Muscle of leg (tissue), 16 donors: ENCODE data around the gene CDH24. TPM values are rescaled to one million over a fixed set of nuclear protein-coding genes. Genes with fewer than 3 reads are reported as not detected.

Experiments used
- DNase-seq: peaks from one replicate; pipeline ENCODE4 v3.0.0; 2013
- H3K27ac ChIP-seq: one replicate; pipeline ENCODE4 v1.5.1; 2013; ENCODE audit warnings: mild to moderate bottlenecking, low read length, control low read depth
- H3K27me3 ChIP-seq: one replicate; pipeline ENCODE4 v1.6.1; 2013; ENCODE audit warnings: low read length; ENCODE audit not compliant: control insufficient read depth, insufficient read depth
- H3K36me3 ChIP-seq: one replicate; pipeline ENCODE4 v1.6.1; 2013; ENCODE audit warnings: low read length; ENCODE audit not compliant: control insufficient read depth, insufficient read depth
- H3K4me1 ChIP-seq: one replicate; pipeline ENCODE4 v1.6.1; 2013; ENCODE audit warnings: low read length; ENCODE audit not compliant: control insufficient read depth, insufficient read depth
- H3K4me3 ChIP-seq: one replicate; pipeline ENCODE4 v1.5.1; 2013; ENCODE audit warnings: low read length, control low read depth
- H3K9me3 ChIP-seq: replicated peaks from 2 replicates; pipeline ENCODE4 v1.6.1; 2013; ENCODE audit warnings: low read depth, low read length; ENCODE audit not compliant: control insufficient read depth
- WGBS: methylation state at CpG from one replicate; pipeline ENCODE4 v1.1.5; 2013; ENCODE audit warnings: missing lambda C conversion rate; ENCODE audit not compliant: insufficient coverage; 5-methylcytosine and 5-hydroxymethylcytosine counted together
- long read RNA-seq, 11 donors: transcript quantifications; one replicate each; lab custom pipeline, GENCODE V29; 2026
- polyA plus RNA-seq, 8 donors: library from polyadenylated mRNA; unstranded; fragments of 120-200 nt; gene quantifications; one replicate each; pipeline versions ENCODE4 v1.2.1 to v1.2.3, GENCODE V29; 2013; ENCODE audit warnings: inconsistent platforms in 1 of 8, low replicate concordance in 1 of 8; ENCODE audit not compliant: insufficient read length in 8 of 8, insufficient read depth in 1 of 8
- total RNA-seq: library from RNA; stranded (reverse); fragments of 120-200 nt; gene quantifications from one replicate; pipeline ENCODE4 v1.2.4, GENCODE V29; 2013

Gene CDH24, protein sequence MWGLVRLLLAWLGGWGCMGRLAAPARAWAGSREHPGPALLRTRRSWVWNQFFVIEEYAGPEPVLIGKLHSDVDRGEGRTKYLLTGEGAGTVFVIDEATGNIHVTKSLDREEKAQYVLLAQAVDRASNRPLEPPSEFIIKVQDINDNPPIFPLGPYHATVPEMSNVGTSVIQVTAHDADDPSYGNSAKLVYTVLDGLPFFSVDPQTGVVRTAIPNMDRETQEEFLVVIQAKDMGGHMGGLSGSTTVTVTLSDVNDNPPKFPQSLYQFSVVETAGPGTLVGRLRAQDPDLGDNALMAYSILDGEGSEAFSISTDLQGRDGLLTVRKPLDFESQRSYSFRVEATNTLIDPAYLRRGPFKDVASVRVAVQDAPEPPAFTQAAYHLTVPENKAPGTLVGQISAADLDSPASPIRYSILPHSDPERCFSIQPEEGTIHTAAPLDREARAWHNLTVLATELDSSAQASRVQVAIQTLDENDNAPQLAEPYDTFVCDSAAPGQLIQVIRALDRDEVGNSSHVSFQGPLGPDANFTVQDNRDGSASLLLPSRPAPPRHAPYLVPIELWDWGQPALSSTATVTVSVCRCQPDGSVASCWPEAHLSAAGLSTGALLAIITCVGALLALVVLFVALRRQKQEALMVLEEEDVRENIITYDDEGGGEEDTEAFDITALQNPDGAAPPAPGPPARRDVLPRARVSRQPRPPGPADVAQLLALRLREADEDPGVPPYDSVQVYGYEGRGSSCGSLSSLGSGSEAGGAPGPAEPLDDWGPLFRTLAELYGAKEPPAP
- total RNA-seq (2.1 TPM), polyA plus RNA-seq (1 to 10 TPM; 3.0 to 6.8 (median 5.0) TPM)
- long read RNA-seq, donor 1, result 0 reads
- long read RNA-seq, donor 2, result 0 reads
- long read RNA-seq, donor 3, partial matches to known transcripts, result 0 of 1 reads
- long read RNA-seq, donor 3, other reads (novel, unspliced or antisense), result 0 of 1 reads
- long read RNA-seq, donor 4, result 0 reads
- long read RNA-seq, donor 5, result 0 reads
- long read RNA-seq, donor 6, result 0 reads
- long read RNA-seq, donor 7, result 0 reads
- long read RNA-seq, donor 8, result 0 reads
- long read RNA-seq, donor 9, result 0 reads
- long read RNA-seq, donor 10, result 0 reads
- long read RNA-seq, donor 11, partial matches to known transcripts, result 0 of 1 reads
- long read RNA-seq, donor 11, other reads (novel, unspliced or antisense), result 0 of 1 reads

DNA sequence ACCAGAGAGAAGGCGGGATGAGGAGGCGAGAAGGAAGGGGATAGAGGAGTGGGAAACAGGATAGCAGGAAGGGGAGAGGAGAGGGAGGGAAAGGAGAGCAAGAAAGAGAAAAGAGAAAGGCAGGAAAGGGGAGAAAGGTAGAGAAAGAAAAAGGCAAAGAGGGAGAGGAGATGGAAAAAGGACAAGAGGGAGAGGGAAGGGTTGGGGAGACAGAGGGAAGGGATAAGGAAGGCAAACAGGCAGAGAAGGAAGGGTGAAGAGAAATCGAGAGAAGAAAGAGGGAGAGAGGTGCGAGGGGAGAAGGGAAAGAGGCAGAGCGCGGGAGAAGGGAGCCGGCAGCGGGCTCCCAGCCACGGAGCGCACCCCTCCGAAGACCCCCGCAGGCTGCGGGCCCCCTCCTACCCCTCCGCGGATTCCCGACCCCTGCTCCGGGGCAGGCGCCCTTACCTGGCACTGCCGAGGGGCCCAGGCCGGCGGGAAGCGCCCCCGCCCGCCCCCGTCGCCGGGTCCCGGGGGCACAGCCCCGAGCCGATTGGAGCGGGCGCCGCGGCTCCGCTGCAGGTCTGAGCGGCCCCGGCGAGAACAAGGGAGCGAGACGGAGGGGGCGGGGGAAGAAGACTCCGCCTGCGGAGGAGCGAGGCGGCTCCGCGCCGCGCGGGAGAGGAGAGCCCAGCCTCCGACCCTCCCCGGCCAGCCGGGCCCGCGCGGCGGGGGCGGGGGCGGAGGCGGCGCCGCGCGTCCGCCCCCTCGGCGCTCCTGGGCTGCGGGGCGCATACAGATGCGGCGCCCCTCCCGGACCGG lies at the start of gene CDH24:
TSS of gene CDH24 (minus strand) at position 565 of the 801 bp plus-strand sequence. CDS start 1,787 bp downstream, outside the sequence.
- DNase-seq, result peak; percentile 92
- peak within 1 kb of the TSS; percentile 84 for H3K27ac ChIP-seq
- peaks cover 23% of the 10 kb centered on the region for H3K4me1 ChIP-seq
- H3K27me3 ChIP-seq, result no peaks in the 10 kb centered on the region
- peak within 1 kb of the TSS; percentile 65 for H3K4me3 ChIP-seq
- peaks cover 34% of the 10 kb centered on the region for H3K36me3 ChIP-seq
- no peaks in the 10 kb centered on the region for H3K9me3 ChIP-seq
- 1% methylated on average over 63 of the region's 73 CpGs for WGBS

DNA sequence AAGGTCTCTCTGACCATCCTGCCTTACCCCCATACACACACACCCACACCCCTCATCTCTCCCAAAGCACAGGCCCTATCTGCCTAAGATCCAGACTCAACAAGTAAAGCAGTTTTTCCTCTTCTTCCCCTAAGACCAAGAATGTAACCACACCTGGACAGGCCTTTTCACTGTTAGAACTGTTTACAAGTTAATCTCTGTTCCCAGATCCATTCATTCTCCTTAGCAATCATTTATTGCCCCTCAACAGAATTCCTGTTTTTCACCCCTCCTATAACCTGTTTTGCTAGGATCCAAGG lies 49.4 kb upstream of the CDH24 start:
- DNase-seq, result no peak
- no peak overlapping the region for H3K4me3 ChIP-seq
- no peaks in the 10 kb centered on the region for H3K36me3 ChIP-seq

GRCh38 chr14:23105348-23105824 lies 48.1 kb upstream of the CDH24 start:
- DNase-seq, result no peak

More for the DNA sequence above, 49.4 kb upstream of the CDH24 start:
- Histone ChIP-seq H3K4me1 (peaks cover 4% of the 10 kb centered on the region), H3K27ac (no peak overlapping the region), H3K27me3 (peaks cover 19% of the 10 kb centered on the region), H3K9me3 (no peaks in the 10 kb centered on the region)

GRCh38 chr14:23104591-23105347 lies 47.4 kb upstream of the CDH24 start, which contains the start of gene CIROP:
TSS of gene CIROP (minus strand) at chr14:23104989. CDS start at chr14:23104920, 69 bp downstream.
- H3K36me3 ChIP-seq, result no peaks in the 10 kb centered on the region
- WGBS, result 32% methylated on average over 4 of the region's 11 CpGs

More at GRCh38 chr14:23105348-23105824, 48.1 kb upstream of the CDH24 start:
- Histone ChIP-seq H3K4me1 (peaks cover 4% of the 10 kb centered on the region), H3K27me3 (peaks cover 15% of the 10 kb centered on the region), H3K9me3 (no peaks in the 10 kb centered on the region), H3K36me3 (no peaks in the 10 kb centered on the region), H3K4me3 (no peak overlapping the region), H3K27ac (no peak overlapping the region)
- WGBS, result no CpG with 5 or more reads among the region's 4 CpGs

GRCh38 chr14:23104070-23104590 lies 46.8 kb upstream of the CDH24 start:
- H3K36me3 ChIP-seq, result peaks cover 2% of the 10 kb centered on the region
- H3K27ac ChIP-seq, result no peak overlapping the region
- DNase-seq, result no peak
- no peak overlapping the region for H3K4me3 ChIP-seq
- H3K9me3 ChIP-seq, result no peaks in the 10 kb centered on the region
- H3K27me3 ChIP-seq, result peaks cover 10% of the 10 kb centered on the region
- 94% methylated on average over 4 of the region's 6 CpGs for WGBS
- peaks cover 4% of the 10 kb centered on the region for H3K4me1 ChIP-seq

More at GRCh38 chr14:23104591-23105347, 47.4 kb upstream of the CDH24 start, which contains the start of gene CIROP:
- no peak for DNase-seq
- Histone ChIP-seq H3K27ac (no peak within 1 kb of the TSS), H3K9me3 (no peaks in the 10 kb centered on the region), H3K4me3 (no peak within 1 kb of the TSS), H3K27me3 (peaks cover 12% of the 10 kb centered on the region), H3K4me1 (peaks cover 4% of the 10 kb centered on the region)

DNA sequence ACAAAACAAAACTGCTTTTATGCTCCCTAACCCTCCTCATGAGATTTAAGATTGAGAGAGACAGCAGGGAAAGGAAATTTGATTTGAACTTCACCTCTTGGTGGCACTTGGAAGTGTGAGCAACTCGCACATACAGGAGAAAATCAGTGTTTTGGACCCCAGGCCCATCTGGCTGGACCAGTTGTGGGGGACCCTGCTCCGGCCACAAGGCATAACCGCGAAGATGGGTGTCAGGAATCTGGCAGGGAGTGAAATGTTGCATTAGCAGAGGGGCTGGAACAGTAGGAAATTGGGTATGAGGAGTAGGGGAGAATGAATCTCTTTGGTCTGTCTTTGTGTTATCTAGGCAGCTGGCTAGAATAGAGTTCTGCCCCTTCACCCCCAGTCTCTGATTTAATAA lies 46.3 kb upstream of the CDH24 start:
- peaks cover 6% of the 10 kb centered on the region for H3K36me3 ChIP-seq
- WGBS, result 68% methylated on average over 4 of the region's 4 CpGs

DNA sequence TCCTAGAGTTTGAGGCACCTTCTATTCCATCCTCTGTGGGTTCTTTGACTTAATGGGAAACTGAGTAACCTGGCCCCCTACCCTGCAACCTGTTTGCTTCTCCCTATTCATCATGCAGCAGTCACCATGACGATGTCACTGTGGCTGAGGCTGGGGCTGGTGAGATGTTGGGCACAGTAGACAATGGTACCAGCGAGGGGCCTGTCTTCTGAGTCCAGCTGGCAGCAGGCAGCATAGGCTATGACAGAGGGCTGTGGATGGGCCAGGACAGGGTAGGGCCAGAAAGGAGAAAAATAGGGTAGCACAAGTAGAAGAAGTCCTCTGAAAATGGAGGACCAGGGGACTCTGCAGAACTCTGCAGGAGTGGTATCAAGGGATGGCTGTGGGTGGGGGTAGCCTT lies 45.5 kb upstream of the CDH24 start:
- WGBS, result 90% methylated on average over 1 of the region's 2 CpGs
- Histone ChIP-seq H3K4me3 (no peak overlapping the region), H3K27me3 (peaks cover 8% of the 10 kb centered on the region), H3K4me1 (peaks cover 4% of the 10 kb centered on the region), H3K27ac (no peak overlapping the region), H3K9me3 (no peaks in the 10 kb centered on the region), H3K36me3 (peaks cover 13% of the 10 kb centered on the region)
- DNase-seq, result no peak

More for the DNA sequence above, 46.3 kb upstream of the CDH24 start:
- Histone ChIP-seq H3K27ac (no peak overlapping the region), H3K4me3 (no peak overlapping the region), H3K9me3 (no peaks in the 10 kb centered on the region), H3K27me3 (peaks cover 8% of the 10 kb centered on the region), H3K4me1 (peaks cover 4% of the 10 kb centered on the region)
- DNase-seq, result no peak

DNA sequence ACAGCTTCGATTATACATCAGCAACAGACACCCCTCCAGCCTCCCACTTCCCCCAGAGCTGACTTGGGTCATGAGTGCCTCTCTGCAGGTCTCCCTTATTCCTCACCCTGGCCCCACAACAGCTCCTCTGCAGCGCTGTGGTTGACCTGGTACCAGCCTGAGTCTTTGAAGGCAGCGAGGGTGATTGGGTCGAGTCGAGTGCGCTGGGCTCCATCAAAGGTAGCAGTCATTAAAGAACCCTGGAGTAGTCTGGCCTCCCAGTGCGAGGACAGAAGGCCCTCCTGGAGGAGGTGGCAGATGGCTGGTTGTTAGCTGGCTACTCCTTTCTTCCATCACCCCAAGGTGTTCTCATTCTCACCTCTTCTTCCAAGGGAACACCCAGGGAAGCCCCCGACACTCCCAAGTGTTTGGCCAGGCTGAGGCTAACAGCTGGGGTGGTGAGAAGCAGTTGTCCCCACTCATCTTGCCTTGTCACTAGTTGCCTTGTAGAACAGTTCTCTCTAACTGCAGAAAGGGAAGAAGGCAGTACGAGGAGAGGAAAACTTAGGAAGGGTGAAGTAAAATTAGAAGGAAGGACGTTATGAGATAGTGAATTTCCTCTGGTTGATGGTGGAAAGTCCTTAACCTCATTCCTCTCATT lies 44.8 kb upstream of the CDH24 start:
- Histone ChIP-seq H3K4me1 (peaks cover 4% of the 10 kb centered on the region), H3K27ac (no peak overlapping the region), H3K4me3 (no peak overlapping the region), H3K9me3 (no peaks in the 10 kb centered on the region), H3K36me3 (peaks cover 17% of the 10 kb centered on the region), H3K27me3 (peaks cover 8% of the 10 kb centered on the region)
- no peak for DNase-seq
- 34% methylated on average over 5 of the region's 10 CpGs for whole genome bisulfite sequencing
